Amygdala (tissue), 56 donors: ENCODE data around the gene NRL.

Experiments
- DNase-seq, 56 donors: peaks; one replicate each; lab custom pipeline; 2025; lab: John Stamatoyannopoulos, UW

NRL gene

GRCh38 chr14:24114532-24115421 lies at the start of gene NRL, which contains the start of gene DCAF11:
TSS of gene NRL (minus strand) at chr14:24114949. CDS start at chr14:24082848, 32,101 bp downstream.
TSS of gene DCAF11 (plus strand) at chr14:24114777. CDS start at chr14:24115595, 818 bp downstream.
- peak; percentile 93 to 100 (median 99) for DNase-seq

GRCh38 chr14:24162093-24162492 lies 47.3 kb upstream of the NRL start:
- peak in 7 of 56 donors; percentile 10 to 28 (median 25) for DNase-seq

GRCh38 chr14:24160850-24161804 lies 46.4 kb upstream of the NRL start, which contains the start of gene IRF9:
TSS of gene IRF9 (plus strand) at chr14:24161265. CDS start at chr14:24162145, 880 bp downstream.
- peak; percentile 68 to 98 (median 91) for DNase-seq

GRCh38 chr14:24160499-24160849 lies 45.7 kb upstream of the NRL start:
- no peak for DNase-seq

- no peak for DNase-seq
These were observed 45.2 kb upstream of the NRL start for GRCh38 chr14:24159777-24160498.

GRCh38 chr14:24157331-24157730 lies 42.6 kb upstream of the NRL start:
- DNase-seq, result no peak

GRCh38 chr14:24156840-24157239 lies 42.1 kb upstream of the NRL start:
- no peak for DNase-seq

- no peak for DNase-seq
These were observed 40.4 kb upstream of the NRL start for GRCh38 chr14:24155100-24155499.

GRCh38 chr14:24151404-24152080 lies 36.8 kb upstream of the NRL start:
- no peak for DNase-seq

GRCh38 chr14:24150993-24151392 lies 36.2 kb upstream of the NRL start:
- DNase-seq, result no peak

GRCh38 chr14:24150567-24150966 lies 35.8 kb upstream of the NRL start:
- DNase-seq, result no peak

GRCh38 chr14:24150061-24150460 lies 35.3 kb upstream of the NRL start:
- DNase-seq, result no peak

GRCh38 chr14:24149302-24149969 lies 34.7 kb upstream of the NRL start:
- no peak for DNase-seq

- no peak for DNase-seq
These were observed 33.1 kb upstream of the NRL start for GRCh38 chr14:24147761-24148428.

- DNase-seq, result peak; percentile 73 to 99 (median 95)
These were observed 32.4 kb upstream of the NRL start, which contains the start of gene RNF31 for GRCh38 chr14:24146978-24147760. TSS of gene RNF31 (plus strand) at chr14:24147498. CDS start at chr14:24147699, 201 bp downstream.

- peak in 55 of 56 donors; percentile 48 to 92 (median 82) for DNase-seq
These were observed 31.8 kb upstream of the NRL start, which contains the start of gene PSME2 for GRCh38 chr14:24146453-24146977. TSS of gene PSME2 (minus strand) at chr14:24146610. CDS start at chr14:24146581, 29 bp downstream.
